ENCODE data around the gene APBA1.
A peak's percentile ranks its signal among the peaks of the same experiment; 100 is the strongest.

APBA1 gene

DNA sequence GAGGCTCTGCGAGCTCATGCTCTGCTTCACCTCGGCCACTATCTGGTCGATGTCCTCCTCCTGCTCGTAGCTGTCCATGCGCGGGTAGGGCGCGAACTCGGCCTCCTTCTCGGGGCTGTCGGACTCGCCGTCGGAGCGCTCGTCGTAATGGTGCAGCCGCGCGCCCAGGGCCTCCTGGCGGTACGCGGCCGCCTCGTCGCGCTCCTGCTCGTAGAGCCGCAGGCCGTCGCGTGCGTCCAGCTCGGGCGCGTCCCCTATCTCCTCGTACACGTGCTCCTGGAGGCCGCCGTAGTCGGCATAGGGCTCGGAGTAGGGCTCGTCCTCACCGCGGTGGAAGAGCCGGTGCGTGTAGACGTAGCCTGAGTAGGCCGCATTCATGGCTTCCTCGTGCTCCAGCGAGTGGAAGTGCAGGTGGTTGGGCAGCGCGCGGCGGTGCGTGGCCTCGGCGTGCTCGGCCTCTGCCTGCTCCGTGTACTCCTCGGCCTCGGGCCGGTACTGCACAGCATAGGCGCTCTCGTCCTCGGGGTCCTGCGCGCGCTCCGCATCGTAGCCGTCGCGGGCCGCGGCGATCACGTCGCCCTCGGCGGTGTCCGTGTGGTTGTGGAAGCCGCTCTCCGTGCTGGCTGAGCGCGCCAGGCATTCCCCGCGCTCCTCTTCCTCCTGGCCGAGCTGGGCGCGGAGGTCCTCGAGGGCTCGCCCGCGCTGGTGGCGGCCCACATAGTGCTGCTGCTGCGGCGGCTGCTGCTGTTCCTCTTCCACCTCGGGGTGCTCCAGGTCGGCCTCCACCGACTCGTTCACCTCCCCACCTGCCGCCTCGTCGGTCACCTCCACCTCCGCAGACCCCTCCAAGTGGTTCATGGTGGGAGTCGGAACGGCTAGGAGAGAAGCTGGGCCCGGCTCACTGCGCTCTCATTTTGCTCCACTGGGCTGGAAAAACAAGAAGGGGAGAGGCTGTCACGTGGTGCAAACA is 155.5 kb downstream of the APBA1 start:
- no peak for DNase-seq

DNA sequence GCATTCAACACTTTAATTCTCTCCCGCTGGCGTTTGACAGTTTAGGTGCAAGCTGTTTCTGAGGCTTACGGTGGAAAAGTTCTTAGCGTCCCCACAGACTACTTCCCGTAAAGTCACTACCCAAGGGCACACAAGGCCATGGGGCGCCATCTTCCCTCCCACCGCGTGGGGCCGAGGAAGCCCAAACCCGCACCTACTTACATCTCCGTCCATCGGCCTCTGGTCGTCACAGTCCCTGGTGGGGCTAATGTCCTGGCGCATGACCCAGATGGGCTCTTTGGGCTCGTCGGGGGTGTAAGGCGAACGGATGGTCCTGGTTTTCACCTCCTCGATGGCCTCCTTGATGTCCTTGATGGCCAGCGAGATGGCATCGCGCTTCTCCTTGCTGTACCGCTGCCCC is 156.4 kb downstream of the APBA1 start:
- DNase-seq, result no peak

DNA sequence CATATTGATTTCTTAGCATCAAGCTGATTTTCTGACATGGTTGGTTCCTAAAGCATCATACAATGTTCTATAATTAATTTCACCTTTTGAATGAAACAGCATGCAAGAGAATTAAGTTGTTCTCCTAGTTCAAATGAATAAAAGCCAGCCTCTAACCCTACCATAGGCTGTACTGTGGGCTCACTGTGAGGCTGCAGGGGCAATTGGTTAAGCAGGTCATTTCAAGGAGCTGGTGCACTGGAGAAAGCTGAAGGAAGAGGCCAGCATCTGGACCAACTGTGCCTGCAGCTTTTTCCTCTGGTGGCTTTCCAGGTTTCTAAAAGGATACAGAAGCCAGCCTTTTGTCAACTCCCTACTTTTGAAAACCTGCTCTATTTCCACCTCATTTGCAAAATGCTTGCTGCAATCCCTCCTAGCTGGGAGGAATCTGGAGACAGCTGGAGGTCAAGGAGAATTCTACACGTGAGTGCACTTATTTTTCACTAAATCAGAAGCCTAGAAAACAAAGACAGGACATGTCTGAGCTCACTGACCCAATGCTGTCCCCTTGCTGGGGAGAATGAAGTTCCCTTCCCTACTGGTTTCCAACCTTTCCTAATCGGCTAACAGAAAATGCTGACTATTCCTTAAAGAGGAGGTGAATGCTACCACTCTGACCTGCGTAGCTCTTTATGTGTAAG is 158.9 kb downstream of the APBA1 start:
- DNase-seq, result no peak

DNA sequence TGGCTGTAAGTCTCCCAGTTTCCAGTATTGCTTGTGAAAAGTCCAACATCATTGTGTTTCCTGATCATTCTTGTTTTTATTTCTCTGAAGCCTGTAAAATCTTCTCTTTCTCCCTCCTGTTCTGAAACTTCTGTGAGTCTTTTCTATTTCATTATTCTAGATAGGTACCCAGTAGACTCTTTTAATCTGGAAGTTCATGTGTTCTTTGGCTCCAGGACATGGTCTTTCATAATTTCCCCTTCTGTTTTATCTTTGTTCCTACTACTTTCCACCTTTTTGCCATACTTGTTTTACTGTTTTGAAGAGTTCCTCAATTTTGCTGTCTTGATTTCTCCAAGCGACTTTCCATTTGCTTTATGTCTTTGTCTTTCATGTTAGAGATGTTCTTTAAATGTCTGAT is 168.1 kb downstream of the APBA1 start:
- no peak for DNase-seq

DNA sequence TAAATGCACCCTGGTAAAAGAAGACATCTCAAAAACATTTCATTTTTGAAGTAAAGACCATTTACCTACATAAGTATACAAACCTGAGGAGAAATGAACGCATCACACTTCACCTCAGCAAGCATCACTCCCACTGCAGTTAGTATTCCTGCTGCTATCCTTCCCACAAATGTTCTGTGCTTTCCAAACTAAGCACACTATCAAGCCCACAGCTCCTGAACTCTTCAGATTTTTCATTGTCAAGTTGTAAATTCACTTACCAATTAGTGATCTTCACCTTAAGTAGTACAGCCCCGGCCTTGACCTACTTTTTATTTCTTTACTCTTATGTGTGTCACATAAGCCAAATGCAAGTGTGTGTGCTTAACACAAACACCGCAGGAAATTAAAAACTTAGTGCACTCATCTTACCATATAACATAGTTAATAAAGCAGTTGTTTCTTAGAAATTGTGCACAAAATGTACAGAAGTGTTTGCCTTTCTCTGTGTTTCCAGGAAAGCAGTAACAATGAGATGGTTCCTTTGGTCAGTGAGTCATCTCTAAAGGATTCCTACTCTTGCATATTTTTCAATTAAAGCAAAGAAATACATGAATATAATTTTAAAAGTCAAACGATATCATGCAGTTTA is 169.4 kb downstream of the APBA1 start:
- peak; percentile 38 for DNase-seq

DNA sequence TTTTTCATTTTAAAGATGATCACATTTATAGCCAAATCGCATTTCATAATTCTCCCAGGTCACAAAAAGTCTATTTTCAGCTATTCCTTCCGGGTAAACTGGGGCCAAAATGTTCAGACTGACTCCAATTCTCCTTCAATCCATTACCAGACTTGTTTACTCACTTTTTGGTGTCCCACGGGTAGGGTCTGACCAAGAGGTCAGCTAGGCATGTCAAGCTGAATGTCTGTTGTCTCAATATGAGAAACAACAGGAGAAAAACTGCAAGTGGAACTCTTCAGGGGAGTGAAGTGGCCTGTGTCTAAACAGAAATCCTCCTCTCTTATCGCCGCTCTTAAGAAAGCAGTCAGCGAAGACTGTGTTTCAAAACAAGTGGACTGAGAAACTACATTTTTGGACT is 171.3 kb downstream of the APBA1 start:
- peak; percentile 53 for DNase-seq

DNA sequence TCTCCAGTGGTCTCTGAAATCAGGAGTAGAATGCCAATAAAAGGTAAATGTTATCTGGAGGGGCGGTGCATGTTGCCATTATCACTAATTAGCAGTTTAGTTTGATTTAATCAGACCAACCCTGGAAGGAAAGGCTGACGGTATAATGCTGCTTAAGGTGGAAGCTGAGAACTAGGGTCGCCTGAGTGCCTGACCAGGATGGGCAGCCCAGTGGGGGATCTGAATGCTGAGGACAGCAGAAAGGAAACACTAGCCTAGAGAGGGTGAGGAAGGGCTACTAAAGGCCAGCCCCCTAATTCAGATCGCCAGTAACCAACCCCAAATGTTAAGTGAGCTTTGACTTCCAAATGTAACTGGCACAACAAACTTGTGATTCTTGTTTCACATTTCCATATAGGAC is 172.2 kb downstream of the APBA1 start:
- no peak for DNase-seq

DNA sequence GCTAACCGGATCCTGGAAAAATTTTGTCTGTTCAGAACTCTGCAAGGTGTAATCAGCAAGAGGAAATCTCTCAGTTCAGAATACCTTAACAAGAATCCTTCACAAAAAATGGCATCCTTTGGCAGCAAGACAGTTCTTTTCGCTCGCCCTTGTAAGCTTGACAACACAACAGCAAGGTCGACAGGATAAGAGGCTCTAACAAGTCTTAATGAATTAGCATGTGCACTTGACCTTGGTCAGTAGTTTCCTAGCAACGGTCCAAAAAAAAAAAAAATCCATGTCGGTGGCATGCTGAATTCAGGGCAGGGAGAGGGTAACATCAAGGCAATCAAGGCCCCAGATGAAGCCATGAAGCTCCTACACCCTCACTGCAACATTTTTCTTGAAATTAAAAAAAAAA is 172.8 kb downstream of the APBA1 start:
- peak; percentile 41 for DNase-seq

DNA sequence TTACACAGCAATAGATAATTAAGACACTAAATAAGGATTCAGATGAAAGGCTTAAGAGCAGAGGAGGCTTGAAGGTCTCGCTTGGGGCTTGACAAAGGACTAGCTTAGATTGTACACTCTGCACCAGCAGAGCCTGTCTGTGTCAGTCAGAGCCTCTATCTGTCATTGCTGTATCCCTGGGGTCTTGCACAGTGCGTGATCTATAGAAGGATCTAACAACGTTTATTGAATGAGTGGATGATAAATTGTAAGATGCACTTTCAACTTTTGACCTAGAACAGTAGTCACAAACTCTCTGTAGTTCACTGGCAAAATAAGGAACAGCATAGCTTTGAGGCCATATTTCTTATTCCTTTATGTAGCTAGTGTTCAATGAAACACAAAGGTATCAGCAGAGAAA is 173.7 kb downstream of the APBA1 start:
- no peak for DNase-seq

DNA sequence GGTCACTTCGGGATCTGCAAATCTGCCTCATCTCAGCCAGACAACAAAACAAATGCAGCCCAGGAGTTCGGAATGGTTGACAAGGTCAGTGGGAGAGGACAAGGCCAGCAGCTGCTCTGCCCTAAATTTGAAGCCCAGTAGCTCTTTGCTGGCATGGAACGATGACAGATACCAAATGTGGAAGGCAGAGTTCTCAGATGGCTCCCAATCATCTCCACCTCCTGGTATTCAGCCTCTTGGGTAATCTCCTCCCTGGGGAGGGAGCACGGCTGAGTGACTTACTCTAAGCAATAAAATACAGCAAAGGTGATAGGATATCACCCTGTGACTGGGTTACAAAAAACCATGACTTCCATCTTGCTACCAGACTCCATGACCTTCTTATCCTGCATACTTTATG is 174.4 kb downstream of the APBA1 start:
- no peak for DNase-seq

DNA sequence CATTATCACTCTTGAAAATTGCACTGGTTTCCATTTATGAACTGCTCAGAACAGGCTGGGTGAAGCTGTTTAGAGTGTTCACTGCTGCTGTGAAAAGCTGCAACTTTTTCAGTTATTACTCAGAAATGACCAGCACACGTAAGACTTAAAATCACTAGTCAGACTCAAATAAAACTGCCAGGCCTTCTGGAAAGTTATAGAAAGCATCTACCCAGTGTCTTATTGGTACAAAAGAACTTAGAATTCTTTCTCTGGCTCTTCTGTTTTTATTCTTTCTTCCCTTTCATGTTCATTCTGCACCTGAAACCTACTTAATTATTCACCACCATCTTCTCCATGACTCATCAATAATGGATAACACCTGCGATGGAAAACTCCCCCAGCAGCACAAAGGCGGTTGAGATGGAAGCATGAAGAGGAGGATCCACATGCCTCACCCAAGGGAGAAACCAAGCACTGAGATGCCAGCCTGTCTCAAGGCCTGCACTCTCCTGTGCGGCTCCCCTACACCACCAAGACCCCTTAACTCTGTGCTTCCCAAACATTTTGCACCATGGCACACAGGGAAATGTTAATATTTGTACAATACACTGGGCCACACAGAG is 175.2 kb downstream of the APBA1 start:
- DNase-seq, result no peak

DNA sequence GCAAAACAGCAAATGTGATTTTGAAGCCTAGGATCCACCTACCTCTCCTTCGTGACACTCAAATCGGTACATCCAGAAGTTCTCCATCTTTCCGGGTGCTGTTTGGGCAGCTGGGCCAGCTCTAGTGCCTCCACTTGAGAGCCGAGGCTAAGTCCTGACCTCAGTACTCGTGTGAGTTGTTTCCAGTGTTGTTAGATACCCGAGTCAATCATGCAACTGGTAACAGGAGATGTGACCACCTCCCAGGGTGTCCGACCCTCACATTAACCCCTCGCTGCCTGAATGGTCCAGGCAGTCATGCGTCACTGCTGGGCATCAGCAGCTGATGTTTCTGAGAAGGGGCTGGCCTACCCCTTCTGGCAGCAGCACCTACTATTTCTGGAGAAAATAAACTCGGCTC is 176.9 kb downstream of the APBA1 start:
- DNase-seq, result peak; percentile 69

DNA sequence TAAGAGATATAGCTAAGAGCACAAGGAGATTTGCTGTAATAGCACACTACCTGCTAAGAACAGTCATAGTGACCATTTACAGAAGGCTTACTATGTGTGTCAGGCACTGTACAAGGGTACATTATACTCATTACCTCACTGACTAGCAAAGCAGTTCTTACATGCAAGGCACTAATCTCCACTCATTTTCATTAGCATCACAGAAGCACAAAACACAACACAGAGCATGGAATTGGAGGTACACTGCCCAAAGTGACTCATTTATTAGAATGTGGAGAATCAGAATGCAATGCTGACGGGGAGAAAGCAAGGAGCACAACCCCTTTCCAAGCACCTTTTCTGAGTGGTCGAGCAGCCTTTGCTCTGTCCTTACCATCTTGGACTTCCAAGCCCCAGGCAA is 177.4 kb downstream of the APBA1 start:
- no peak for DNase-seq

DNA sequence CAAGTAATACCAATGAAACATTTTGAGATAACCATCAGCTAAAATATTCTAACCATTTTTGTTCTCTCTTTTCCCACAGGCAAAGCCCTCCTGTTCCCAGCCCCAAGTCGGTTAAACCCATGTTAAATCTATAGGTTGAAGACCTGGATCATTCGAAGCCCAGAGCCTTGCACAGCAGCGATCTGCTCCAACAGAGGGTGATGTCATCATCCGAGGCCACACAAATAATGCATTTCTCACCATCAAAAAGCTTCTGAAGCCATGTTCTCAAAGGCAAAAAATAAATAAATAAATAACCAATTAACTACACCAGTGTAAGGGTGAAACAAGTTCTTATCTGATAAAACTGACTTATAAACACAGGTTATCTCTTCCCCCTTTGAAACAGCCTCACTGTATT is 178.0 kb downstream of the APBA1 start:
- peak; percentile 41 for DNase-seq

DNA sequence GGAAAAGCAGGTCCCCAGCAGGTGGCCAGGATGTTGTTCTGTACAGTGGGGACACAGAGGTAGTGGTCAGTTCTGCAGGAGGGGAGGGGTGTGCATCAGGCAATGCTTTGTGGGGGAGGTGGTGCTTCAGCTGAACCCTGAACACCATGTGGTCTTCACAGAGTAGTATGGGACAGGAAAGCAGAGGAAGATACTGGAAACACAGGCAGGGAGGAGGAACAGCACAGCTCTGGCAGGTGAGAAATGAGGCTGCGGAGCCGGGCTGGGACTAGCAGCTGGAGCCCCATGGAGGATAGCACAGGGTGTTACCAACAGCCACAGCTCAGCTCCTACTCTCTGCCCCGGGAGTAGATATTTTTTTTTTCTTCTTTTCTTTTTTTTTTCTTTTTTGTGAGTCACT is 185.7 kb downstream of the APBA1 start:
- DNase-seq, result no peak

DNA sequence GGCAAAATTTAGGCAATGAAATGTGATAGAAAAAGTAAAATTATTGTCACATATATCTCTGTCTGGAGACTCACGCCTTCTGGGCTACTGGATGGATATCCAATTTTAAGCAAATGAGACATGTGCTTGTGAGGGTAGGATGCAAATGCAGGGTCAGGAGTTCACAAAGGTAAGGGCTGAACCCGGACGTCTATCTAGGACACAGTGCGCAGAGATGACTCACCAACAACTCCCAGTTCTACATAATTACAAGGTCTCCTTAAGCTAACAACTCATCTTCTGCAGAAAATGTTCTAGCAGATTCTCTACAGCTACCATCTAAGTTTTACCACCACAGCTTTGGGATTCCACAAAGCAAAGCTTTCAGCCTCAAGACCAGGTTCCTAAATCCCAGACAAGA is 186.7 kb downstream of the APBA1 start:
- DNase-seq, result no peak

DNA sequence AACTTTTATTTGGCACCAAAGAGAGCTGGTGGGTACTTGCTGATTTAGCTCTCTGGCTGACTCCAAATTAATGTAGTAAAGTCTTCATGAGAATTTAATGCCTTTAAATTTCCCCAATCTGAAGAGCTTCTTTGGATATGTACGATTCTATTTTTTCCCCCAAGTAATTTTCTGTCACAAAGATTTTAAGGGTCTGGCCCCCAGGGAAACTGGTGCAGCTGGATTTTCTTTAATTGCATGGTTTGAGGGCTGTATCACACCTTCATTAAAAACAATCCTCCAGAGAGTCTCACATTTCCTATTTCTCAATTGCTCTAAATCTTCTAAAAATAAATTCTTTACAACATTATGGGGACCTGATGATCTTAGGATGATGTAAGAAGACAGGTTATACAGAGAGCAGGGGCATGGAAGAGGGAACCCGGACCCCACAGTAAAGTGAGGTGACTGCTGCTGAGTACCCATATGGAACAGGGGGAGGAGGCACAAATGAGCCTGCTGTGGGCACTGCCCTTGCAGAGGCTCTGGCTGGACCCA is 188.2 kb downstream of the APBA1 start:
- no peak for DNase-seq

DNA sequence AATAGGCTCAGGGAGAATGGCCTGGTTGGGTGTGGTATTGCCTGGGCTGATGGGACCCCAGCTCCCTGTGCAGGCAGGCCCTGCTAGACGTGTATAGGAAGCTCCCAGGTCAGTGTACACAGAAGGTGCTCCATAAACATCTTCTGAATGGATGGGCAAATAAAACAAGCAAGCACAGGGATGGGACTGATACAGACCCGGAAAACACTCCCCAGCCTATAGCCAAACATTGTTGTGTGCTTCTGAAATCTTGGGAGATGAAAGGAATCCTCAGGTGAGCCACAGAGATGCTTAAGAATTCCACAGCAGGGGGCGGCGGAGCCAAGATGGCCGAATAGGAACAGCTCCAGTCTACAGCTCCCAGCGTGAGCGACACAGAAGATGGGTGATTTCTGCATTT is 195.4 kb downstream of the APBA1 start:
- DNase-seq, result peak; percentile 25

DNA sequence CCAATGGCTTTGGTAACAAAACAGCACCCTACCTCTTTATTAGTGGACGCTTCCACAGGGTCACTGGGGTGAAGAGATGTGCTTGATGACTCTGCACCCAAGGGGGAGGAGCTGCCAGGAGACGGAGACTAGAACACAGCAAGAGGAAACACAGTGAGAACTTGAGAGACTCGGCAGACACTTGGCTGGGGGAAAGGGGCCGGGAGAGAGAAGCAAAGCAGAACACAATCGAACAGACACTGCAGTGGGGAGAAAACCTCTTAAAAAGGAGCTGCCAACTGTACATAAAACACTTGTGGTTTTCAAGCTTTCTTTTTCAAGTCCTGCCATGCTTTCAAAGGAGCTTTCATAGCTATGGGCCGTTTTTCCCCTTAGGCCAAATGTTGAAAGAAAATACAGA is 196.2 kb downstream of the APBA1 start:
- DNase-seq, result peak; percentile 27

DNA sequence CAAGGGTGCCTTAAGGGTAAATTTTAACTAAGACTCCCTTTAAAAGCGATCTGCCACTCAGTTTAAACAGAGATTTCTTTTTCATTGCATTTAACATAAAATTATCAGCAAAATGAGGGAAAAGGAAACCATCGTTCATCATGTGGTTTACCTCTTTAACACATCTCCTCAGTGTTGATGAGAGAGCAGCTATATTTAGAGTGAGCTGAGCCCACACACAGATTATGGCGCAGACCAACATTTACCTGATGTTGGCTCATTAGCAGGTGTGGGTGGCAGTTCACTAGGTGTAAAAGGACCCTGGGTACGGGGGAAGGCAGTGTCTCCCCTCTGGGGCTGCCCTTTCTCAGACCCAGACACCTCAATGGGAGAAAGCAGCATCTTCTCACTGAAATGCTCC is 197.3 kb downstream of the APBA1 start:
- DNase-seq, result no peak

DNA sequence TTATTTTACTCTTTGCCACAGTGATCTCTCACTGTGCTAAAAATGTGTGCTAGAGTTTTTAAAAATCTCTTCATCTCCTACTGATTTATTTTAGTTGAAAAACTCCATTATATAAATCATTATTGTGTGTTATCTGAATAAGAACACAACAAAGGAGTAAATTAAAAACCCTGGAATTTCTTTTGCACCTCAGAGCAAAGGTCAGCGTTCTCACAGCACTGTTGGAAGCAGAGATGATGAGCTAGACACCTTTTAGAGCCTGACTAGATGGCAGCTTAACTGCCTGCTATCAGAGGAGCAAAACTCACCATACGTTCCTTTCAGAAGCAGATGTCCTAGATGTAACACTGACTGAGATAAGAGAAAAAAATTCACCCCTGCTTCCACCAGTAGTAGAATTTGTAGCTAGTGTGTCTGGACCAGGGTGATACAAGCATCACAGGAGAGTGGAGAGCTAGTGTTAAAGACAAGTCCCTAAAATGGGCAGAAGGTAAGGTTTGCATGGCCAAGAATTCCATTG is 200.0 kb downstream of the APBA1 start:
- DNase-seq, result no peak

DNA sequence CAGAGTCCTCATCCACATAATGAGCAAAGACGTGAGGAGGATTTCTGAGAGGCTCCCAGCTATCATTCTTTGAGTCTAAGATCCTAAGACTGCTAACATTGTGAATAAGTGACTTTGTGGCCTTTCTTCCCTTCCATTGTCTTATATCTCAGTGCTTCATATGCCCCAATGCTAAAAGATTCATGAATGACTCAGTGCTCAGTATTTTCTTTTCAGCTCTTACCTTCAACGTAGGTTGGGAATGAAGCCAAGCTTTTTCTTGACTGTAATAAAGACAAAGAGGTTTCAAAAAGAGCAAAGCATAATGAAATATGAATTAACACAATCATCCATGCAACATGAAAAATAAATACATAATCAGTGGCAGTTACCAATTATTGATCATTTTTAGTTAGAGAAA is 200.7 kb downstream of the APBA1 start:
- DNase-seq, result no peak

All from NCI-H510A treated with DMSO at 0.1 percent for 48 hours (cell line).